Upper lobe of right lung (tissue), 1 donor: Measurements from ENCODE around the gene ZNF70. TPM values are rescaled to one million over a fixed set of nuclear protein-coding genes. Genes with fewer than 3 reads are reported as not detected.
"Not testable (repeated sequence)": the region's sequence is repeated elsewhere in the genome, so short reads cannot be mapped to it uniquely, and the experiment has no call there.

Source experiments
- ATAC-seq: fragments of 200-7000 bp; cut with Tn5 transposase; one replicate; pipeline ENCODE4 v1.9.1; 2020; ENCODE audit warnings: mild to moderate bottlenecking, moderate library complexity
- DNase-seq: peaks from one replicate; pipeline ENCODE4 v3.0.0-alpha.2; 2020
- H3K27ac ChIP-seq: fragments of 200-600 bp; one replicate; pipeline ENCODE4 v1.8.0; 2022
- H3K27me3 ChIP-seq: fragments of 200-600 bp; one replicate; pipeline ENCODE4 v1.8.0; 2022; ENCODE audit warnings: mild to moderate bottlenecking
- H3K36me3 ChIP-seq: fragments of 200-600 bp; one replicate; pipeline ENCODE4 v1.8.0; 2022
- H3K4me1 ChIP-seq: fragments of 200-600 bp; one replicate; pipeline ENCODE4 v1.8.0; 2022
- H3K4me3 ChIP-seq: fragments of 200-600 bp; one replicate; pipeline ENCODE4 v1.8.0; 2022; ENCODE audit warnings: mild to moderate bottlenecking
- H3K9me3 ChIP-seq: fragments of 200-600 bp; one replicate; pipeline ENCODE4 v1.8.0; 2022
- CTCF ChIP-seq: fragments of 200-600 bp; IDR thresholded peaks from one replicate; pipeline ENCODE4 v1.8.0; 2022; ENCODE audit warnings: antibody characterized with exemption
- intact Hi-C: fragments of 100-400 bp; cut with DNase I; formaldehyde crosslinking; loops from one replicate; pipeline ENCODE4 v1.11.0; 2022
- total RNA-seq: library from RNA; stranded (reverse); fragmentation: NEBNext Ultra II Directional; extraction: Animal tissue kit (Norgen Biotek cat#: 25700); gene quantifications from one replicate; pipeline ENCODE4 v1.2.1, GENCODE V29; 2021
- donor health status: DM: no; HTN: yes; CAD: no; lungs with severe emphysema.

ZNF70 gene
- total RNA-seq, 1 donor from 2014 or later: 6.1 TPM

GRCh38 chr22:23742505-23743264 is 8.2 kb downstream of the ZNF70 start:
- intact Hi-C loops: no loop called here
- peak; percentile 27 for ATAC-seq
- TF ChIP-seq CTCF: no peak
- H3K9me3 ChIP-seq: no peaks in the 10 kb centered on the region
- H3K27me3 ChIP-seq: no peaks in the 10 kb centered on the region
- no peak for DNase-seq
- no peaks in the 10 kb centered on the region for H3K4me1 ChIP-seq
- no peak overlapping the region for H3K4me3 ChIP-seq
- peak overlapping the region; percentile 11 for H3K27ac ChIP-seq
- H3K36me3 ChIP-seq: peaks cover 34% of the 10 kb centered on the region

- Histone ChIP-seq H3K36me3 (peaks cover 9% of the 10 kb centered on the region), H3K4me3 (no peak overlapping the region), H3K9me3 (no peaks in the 10 kb centered on the region), H3K4me1 (no peaks in the 10 kb centered on the region), H3K27me3 (no peaks in the 10 kb centered on the region), H3K27ac (no peak overlapping the region)
- ATAC-seq (no peak), DNase-seq (no peak)
- intact Hi-C loops: no loop called here
- TF ChIP-seq CTCF: no peak
Observed at GRCh38 chr22:23737696-23738095, 13.2 kb downstream of the ZNF70 start.

DNA sequence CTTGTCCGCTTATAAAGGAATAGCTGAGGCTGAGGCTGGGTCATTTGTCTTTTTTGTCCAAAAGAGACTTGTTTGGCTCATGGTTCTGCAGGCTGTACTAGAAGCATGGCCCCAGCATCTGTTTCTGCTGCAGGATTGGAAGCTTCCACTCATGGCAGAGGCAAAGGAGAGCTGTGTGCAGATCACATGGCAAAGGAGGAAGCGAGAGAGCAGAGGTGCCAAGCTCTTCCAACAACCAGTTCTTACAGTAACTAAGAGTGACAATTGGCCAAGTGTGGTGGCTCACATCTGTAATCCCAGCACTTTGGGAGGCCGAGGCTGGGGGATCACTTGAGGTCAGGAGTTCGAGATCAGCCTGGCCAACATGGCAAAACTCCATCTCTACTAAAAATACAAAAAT is 22.8 kb downstream of the ZNF70 start:
- H3K9me3 ChIP-seq, H3K4me3 ChIP-seq, intact Hi-C loops, H3K27me3 ChIP-seq, DNase-seq, H3K4me1 ChIP-seq, H3K27ac ChIP-seq, H3K36me3 ChIP-seq: not testable (repeated sequence)
- peak; percentile 47 for ATAC-seq

DNA sequence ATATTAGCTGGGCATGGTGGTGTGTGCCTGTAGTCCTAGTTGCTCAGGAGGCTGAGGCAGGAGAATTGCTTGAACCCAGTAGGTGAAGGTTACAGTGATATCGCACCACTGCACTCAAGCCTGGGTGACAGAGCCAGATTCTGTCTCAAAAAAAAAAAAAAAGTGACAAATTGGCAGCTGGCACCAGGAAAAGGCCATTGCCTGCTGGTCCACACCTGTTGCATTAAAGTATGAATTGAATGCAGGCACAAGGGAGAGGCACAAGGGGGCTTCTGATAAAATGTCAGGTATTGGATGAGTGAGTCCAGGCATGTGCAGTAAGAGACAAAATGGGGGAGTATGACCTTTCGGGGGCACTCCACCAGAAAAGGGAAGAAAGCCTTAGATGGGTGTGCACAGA is 28.2 kb downstream of the ZNF70 start:
- Histone ChIP-seq H3K27me3 (peaks cover 3% of the 10 kb centered on the region), H3K27ac (peak overlapping the region; percentile 58), H3K4me3 (no peak overlapping the region), H3K4me1 (no peaks in the 10 kb centered on the region), H3K36me3 (no peaks in the 10 kb centered on the region), H3K9me3 (no peaks in the 10 kb centered on the region)
- DNase-seq (no peak), ATAC-seq (no peak)
- no peak for TF ChIP-seq CTCF
- intact Hi-C loops: no loop called here

DNA sequence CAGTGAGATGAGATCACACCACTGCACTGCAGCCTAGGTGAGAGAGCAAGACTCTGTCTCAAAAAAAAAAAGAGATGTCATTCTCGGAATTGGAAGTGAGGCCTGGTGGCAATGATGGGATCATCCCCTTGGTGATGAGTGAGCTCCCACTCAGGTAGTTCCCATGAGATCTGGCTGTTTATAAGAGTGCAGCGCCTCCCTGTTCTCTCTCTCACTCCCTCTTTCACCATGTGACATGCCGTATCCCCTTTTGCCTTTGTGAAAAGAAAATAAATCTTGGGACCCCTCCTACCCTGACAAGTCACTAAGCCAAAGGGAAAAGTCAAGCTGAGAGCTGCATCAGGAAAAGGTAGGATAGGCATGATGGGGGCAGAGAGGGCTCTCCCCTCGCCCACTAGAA is 28.8 kb downstream of the ZNF70 start:
- Histone ChIP-seq H3K9me3 (no peaks in the 10 kb centered on the region), H3K4me3 (no peak overlapping the region), H3K4me1 (no peaks in the 10 kb centered on the region), H3K27me3 (peaks cover 3% of the 10 kb centered on the region), H3K36me3 (no peaks in the 10 kb centered on the region), H3K27ac (no peak overlapping the region)
- no peak for TF ChIP-seq CTCF
- intact Hi-C loops: no loop called here
- DNase-seq: no peak
- ATAC-seq: no peak

GRCh38 chr22:23720855-23721254 is 30.1 kb downstream of the ZNF70 start:
- H3K9me3 ChIP-seq: no peaks in the 10 kb centered on the region
- DNase-seq (no peak), ATAC-seq (no peak)
- H3K4me1 ChIP-seq: peaks cover 7% of the 10 kb centered on the region
- intact Hi-C loops: no loop called here
- H3K27me3 ChIP-seq: no peaks in the 10 kb centered on the region
- H3K4me3 ChIP-seq: no peak overlapping the region
- TF ChIP-seq CTCF: no peak
- no peaks in the 10 kb centered on the region for H3K36me3 ChIP-seq
- no peak overlapping the region for H3K27ac ChIP-seq
